ENCODE measurements around the gene NFATC1. TPM values are rescaled to one million over a fixed set of nuclear protein-coding genes. Genes with fewer than 3 reads are reported as not detected.

NFATC1 gene
- total and polyA plus RNA-seq, 2 donors (not counting 1 experiment from before 2014, with no cell fraction given) = 0.92 to 4.3 TPM

DNA sequence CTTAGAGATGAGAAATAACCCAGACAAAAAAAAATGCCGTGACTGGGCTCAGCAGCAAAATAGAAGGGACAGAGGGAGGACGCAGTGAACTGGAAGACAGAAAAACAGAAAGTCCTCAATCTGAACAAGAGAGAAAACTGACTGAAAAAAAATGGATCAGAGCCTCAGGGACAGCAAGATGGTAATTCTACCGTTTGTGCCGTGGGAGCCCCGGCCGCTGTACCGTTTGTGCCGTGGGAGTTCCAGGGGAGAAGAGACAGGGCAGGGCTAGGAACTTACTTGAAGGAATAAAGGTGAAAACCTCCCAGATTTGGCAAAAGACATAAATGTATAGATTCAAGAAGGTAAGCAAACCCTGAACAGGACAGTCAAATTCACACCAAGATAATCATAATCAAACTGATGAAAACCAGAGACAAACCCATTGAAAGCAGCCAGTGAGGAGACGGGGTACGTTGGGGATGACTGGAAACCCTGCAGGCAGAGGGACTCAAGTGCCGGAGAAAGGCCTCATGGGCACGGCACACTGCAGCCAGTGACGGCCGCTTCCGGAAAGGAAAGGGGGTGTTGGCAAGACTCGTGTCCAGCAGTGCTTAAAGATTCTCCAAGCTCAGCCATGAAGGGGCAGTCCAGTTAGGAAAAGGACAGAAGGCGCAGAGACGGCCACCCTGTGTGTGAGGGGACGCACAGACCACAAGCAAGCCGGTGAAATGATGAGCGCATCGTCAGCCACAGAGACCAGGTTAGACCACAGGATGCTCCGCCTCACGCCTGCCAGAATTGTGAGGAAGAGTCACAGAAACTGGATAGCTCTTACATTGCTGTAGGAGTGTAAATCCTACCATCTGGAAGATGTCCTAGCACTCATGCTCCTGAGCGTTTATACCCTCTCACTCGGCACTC is 40.0 kb upstream of the NFATC1 start:
- no peaks in the 10 kb centered on the region for H3K79me2 ChIP-seq (ENCODE audit: control insufficient read depth, insufficient read depth, low read length)
- no peak overlapping the region for H2AFZ ChIP-seq (ENCODE audit: low read length)
- H3K27ac ChIP-seq (ENCODE audit: insufficient read depth, low read length) = no peak overlapping the region
- no peaks in the 10 kb centered on the region for H3K27me3 ChIP-seq (ENCODE audit: control insufficient read depth, insufficient read depth, low read length)
- no peak for TF ChIP-seq EZH2 (IDR thresholded peaks at IDR 0.05; ENCODE audit: low read length, missing control alignments)
- TF ChIP-seq CTCF (conservative IDR thresholded peaks at IDR 0.05 in 1 of 2, IDR thresholded peaks at IDR 0.05 in 1 of 2; ENCODE audit: low read depth in 1 of 2, low read length in 2 of 2) = no peak
- no peaks in the 10 kb centered on the region for H3K4me1 ChIP-seq (ENCODE audit: control insufficient read depth, extremely low read depth, insufficient read depth, low read length)
- DNase-seq (ENCODE audit: low read depth in 2 of 2) = no peak
- no peaks in the 10 kb centered on the region for H4K20me1 ChIP-seq (ENCODE audit: control insufficient read depth, extremely low read depth, insufficient read depth, low read length)
- H3K4me3 ChIP-seq (replicated peaks in 1 of 4; ENCODE audit: control extremely low read depth in 1 of 4, insufficient read depth in 1 of 4, low read depth in 3 of 4, low read length in 4 of 4) = no peak overlapping the region
- no peaks in the 10 kb centered on the region for H3K9me3 ChIP-seq (ENCODE audit: control insufficient read depth, insufficient read depth, low read depth, low read length)
- no peak overlapping the region for H3K4me2 ChIP-seq (ENCODE audit: extremely low read depth, insufficient read depth, low read length)
- no peaks in the 10 kb centered on the region for H3K36me3 ChIP-seq (ENCODE audit: control insufficient read depth, insufficient read depth, low read length)
- no peak overlapping the region for H3K9ac ChIP-seq (ENCODE audit: insufficient read depth, low read length)

- Histone ChIP-seq H3K79me2 (ENCODE audit: control insufficient read depth, insufficient read depth, low read length) (no peaks in the 10 kb centered on the region), H3K27ac (ENCODE audit: insufficient read depth, low read length) (no peak overlapping the region), H3K36me3 (ENCODE audit: control insufficient read depth, insufficient read depth, low read length) (no peaks in the 10 kb centered on the region), H3K4me1 (ENCODE audit: control insufficient read depth, extremely low read depth, insufficient read depth, low read length) (no peaks in the 10 kb centered on the region), H3K27me3 (ENCODE audit: control insufficient read depth, insufficient read depth, low read length) (no peaks in the 10 kb centered on the region), H3K4me3 (replicated peaks in 1 of 4; ENCODE audit: control extremely low read depth in 1 of 4, insufficient read depth in 1 of 4, low read depth in 3 of 4, low read length in 4 of 4) (no peak overlapping the region), H4K20me1 (ENCODE audit: control insufficient read depth, extremely low read depth, insufficient read depth, low read length) (no peaks in the 10 kb centered on the region), H3K9me3 (ENCODE audit: control insufficient read depth, insufficient read depth, low read depth, low read length) (no peaks in the 10 kb centered on the region), H2AFZ (ENCODE audit: low read length) (no peak overlapping the region), H3K4me2 (ENCODE audit: extremely low read depth, insufficient read depth, low read length) (no peak overlapping the region), H3K9ac (ENCODE audit: insufficient read depth, low read length) (no peak overlapping the region)
- no peak for DNase-seq (ENCODE audit: low read depth in 2 of 2)
- TF ChIP-seq CTCF (conservative IDR thresholded peaks at IDR 0.05 in 1 of 2, IDR thresholded peaks at IDR 0.05 in 1 of 2; ENCODE audit: low read depth in 1 of 2, low read length in 2 of 2) (no peak), EZH2 (IDR thresholded peaks at IDR 0.05; ENCODE audit: low read length, missing control alignments) (no peak)
These were observed 39.3 kb upstream of the NFATC1 start for GRCh38 chr18:79356435-79356834.

DNA sequence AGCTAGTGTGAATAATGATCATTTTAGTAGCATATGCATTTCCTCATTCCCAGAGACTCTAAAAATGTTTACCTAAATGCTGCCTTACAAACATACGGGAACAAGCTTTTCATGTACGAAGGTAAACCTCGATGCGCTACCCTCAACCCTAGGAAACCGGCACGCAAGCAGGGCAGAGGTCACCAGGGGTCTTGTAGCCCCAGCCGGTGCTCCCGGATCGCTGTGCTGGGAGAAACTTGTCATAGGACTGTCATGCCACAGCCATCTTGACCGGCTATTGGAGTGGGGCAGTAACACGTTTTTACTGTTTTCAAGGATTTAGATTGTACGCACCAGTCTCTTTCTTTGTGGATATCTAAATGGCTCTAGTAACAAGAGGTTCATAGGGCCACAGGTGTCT is 34.8 kb upstream of the NFATC1 start:
- Histone ChIP-seq H3K4me2 (ENCODE audit: extremely low read depth, insufficient read depth, low read length) (no peak overlapping the region), H3K9ac (ENCODE audit: insufficient read depth, low read length) (no peak overlapping the region), H4K20me1 (ENCODE audit: control insufficient read depth, extremely low read depth, insufficient read depth, low read length) (no peaks in the 10 kb centered on the region), H3K36me3 (ENCODE audit: control insufficient read depth, insufficient read depth, low read length) (no peaks in the 10 kb centered on the region), H3K9me3 (ENCODE audit: control insufficient read depth, insufficient read depth, low read depth, low read length) (no peaks in the 10 kb centered on the region), H2AFZ (ENCODE audit: low read length) (no peak overlapping the region), H3K4me1 (ENCODE audit: control insufficient read depth, extremely low read depth, insufficient read depth, low read length) (peaks cover 9% of the 10 kb centered on the region), H3K27me3 (ENCODE audit: control insufficient read depth, insufficient read depth, low read length) (no peaks in the 10 kb centered on the region), H3K79me2 (ENCODE audit: control insufficient read depth, insufficient read depth, low read length) (no peaks in the 10 kb centered on the region), H3K4me3 (replicated peaks in 1 of 4; ENCODE audit: control extremely low read depth in 1 of 4, insufficient read depth in 1 of 4, low read depth in 3 of 4, low read length in 4 of 4) (no peak overlapping the region), H3K27ac (ENCODE audit: insufficient read depth, low read length) (no peak overlapping the region)
- no peak for TF ChIP-seq EZH2 (IDR thresholded peaks at IDR 0.05; ENCODE audit: low read length, missing control alignments)
- TF ChIP-seq CTCF (conservative IDR thresholded peaks at IDR 0.05 in 1 of 2, IDR thresholded peaks at IDR 0.05 in 1 of 2; ENCODE audit: low read depth in 1 of 2, low read length in 2 of 2) = no peak
- DNase-seq (ENCODE audit: low read depth in 2 of 2) = no peak
